Common myeloid progenitor, CD34-positive (primary cell): Measurements from ENCODE around the gene TFF2. TPM values are rescaled to one million over a fixed set of nuclear protein-coding genes. Genes with fewer than 3 reads are reported as not detected.

Source experiments
- CTCF ChIA-PET: fragments of 350-600 bp; sonication (Branson Sonifier 250); formaldehyde crosslinking; loops from one replicate; lab custom pipeline; 2021; ENCODE audit warnings: antibody characterized with exemption; lab: Charles Lee
- POLR2A ChIA-PET: fragments of 350-600 bp; sonication (Branson Sonifier 250); formaldehyde crosslinking; loops from one replicate; lab custom pipeline; 2021; ENCODE audit warnings: antibody characterized with exemption; lab: Charles Lee
- DNase-seq, 3 donors: peaks; one replicate each; pipeline versions ENCODE4 v3.0.0 to v3.0.0-alpha.2; 2013
- H3K27ac ChIP-seq, 2 experiments: 1 replicate in 1 of 2; 2 replicates in 1 of 2; pipeline ENCODE4 v1.7.0; 2013; ENCODE audit warnings: inconsistent platforms in 2 of 2, low read length in 2 of 2, mild to moderate bottlenecking in 2 of 2, low read depth in 1 of 2, moderate library complexity in 1 of 2; ENCODE audit not compliant: severe bottlenecking in 2 of 2, insufficient read depth in 1 of 2, poor library complexity in 1 of 2
- H3K27me3 ChIP-seq, 5 experiments: replicated peaks in 2 of 5; 1 replicate in 3 of 5; 2 replicates in 2 of 5; pipeline versions ENCODE4 v1.6.1 to v1.7.0; 2013; ENCODE audit warnings: low read length in 4 of 5, mild to moderate bottlenecking in 2 of 5, moderate library complexity in 2 of 5, inconsistent platforms in 1 of 5; ENCODE audit not compliant: insufficient read depth in 5 of 5, control insufficient read depth in 4 of 5
- H3K36me3 ChIP-seq, 4 experiments: 1 replicate in 2 of 4; 2 replicates in 2 of 4; pipeline versions ENCODE4 v1.6.1 to v1.7.0; 2013; ENCODE audit warnings: low read length in 3 of 4, control low read depth in 1 of 4, mild to moderate bottlenecking in 1 of 4; ENCODE audit not compliant: control insufficient read depth in 4 of 4, insufficient read depth in 4 of 4
- H3K4me1 ChIP-seq, 4 experiments: 1 replicate in 3 of 4; 2 replicates in 1 of 4; pipeline versions ENCODE4 v1.6.1 to v1.7.1; 2013; ENCODE audit warnings: low read length in 3 of 4, mild to moderate bottlenecking in 3 of 4, control low read depth in 1 of 4, inconsistent platforms in 1 of 4, moderate library complexity in 1 of 4; ENCODE audit not compliant: control insufficient read depth in 4 of 4, insufficient read depth in 4 of 4; ENCODE audit errors: control extremely low read depth in 1 of 4
- H3K4me3 ChIP-seq, 7 experiments: 1 replicate in 4 of 7; 2 replicates in 3 of 7; pipeline versions ENCODE4 v1.5.1 to v1.7.0; 2013; ENCODE audit warnings: mild to moderate bottlenecking in 7 of 7, low read length in 6 of 7, moderate library complexity in 6 of 7, inconsistent platforms in 2 of 7, low read depth in 2 of 7, control low read depth in 1 of 7; ENCODE audit not compliant: insufficient read depth in 4 of 7, control insufficient read depth in 1 of 7; ENCODE audit errors: extremely low read depth in 1 of 7
- H3K9me3 ChIP-seq, 5 experiments: 1 replicate in 4 of 5; 2 replicates in 1 of 5; pipeline versions ENCODE4 v1.6.1 to v1.7.1; 2013; ENCODE audit warnings: low read length in 4 of 5, mild to moderate bottlenecking in 2 of 5, inconsistent platforms in 1 of 5, low read depth in 1 of 5, moderate library complexity in 1 of 5; ENCODE audit not compliant: control insufficient read depth in 4 of 5, insufficient read depth in 2 of 5; ENCODE audit errors: control extremely low read depth in 1 of 5
- WGBS: methylation state at CpG from one replicate; pipeline ENCODE4 v1.1.5; 2013; ENCODE audit not compliant: insufficient coverage; 5-methylcytosine and 5-hydroxymethylcytosine counted together
- polyA plus RNA-seq: library from polyadenylated mRNA; unstranded; fragments of 120-200 nt; gene quantifications from one replicate; pipeline ENCODE4 v1.2.1, GENCODE V29; 2013

The TFF2 gene
- not detected for polyA plus RNA-seq

DNA sequence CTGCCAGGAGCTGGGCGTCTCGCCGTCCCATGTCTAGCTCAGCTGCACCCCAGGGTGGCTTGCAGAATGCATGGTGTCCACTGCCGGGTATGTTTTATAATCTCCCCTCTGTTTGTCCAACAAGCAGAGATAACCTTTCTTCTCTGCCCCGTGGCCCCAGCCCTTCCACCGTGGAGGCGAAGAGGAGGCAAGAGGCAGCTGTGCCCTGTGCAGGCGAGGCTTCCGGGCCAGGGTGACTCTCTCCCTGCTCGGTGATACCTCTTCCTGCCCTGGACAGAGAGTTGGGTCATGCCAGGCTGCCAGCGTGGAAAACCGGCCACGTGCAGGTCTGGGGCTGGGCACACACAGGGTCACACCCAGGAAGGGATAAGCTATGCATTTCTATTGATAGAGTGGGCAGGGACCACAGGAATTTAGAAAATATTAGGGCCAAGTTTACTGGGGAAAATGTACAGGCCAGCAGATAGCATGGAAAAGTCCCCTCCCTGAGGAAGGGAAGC, at the start of gene TFF2:
Gene TFF2 (minus strand): TSS at position 68 of the 500 bp plus-strand sequence. CDS start 37 bp downstream, at position 31.
- WGBS = 98% methylated on average over 9 of the region's 13 CpGs
- Histone ChIP-seq H3K36me3 (no peaks in the 10 kb centered on the region), H3K4me3 (no peak within 1 kb of the TSS), H3K27ac (no peak within 1 kb of the TSS), H3K9me3 (peaks cover 0 to 6% (median under 1%) of the 10 kb centered on the region in 5 experiments), H3K27me3 (peaks cover 0 to 2% (median 0%) of the 10 kb centered on the region in 5 experiments), H3K4me1 (no peaks in the 10 kb centered on the region)
- POLR2A ChIA-PET = no interaction called here
- no peak for DNase-seq
- CTCF ChIA-PET = no interaction called here

GRCh38 chr21:42400525-42400924, 49.7 kb upstream of the TFF2 start:
- Histone ChIP-seq H3K4me3 (no peak overlapping the region), H3K36me3 (no peaks in the 10 kb centered on the region), H3K4me1 (peaks cover 0 to 9% (median 4%) of the 10 kb centered on the region in 4 experiments), H3K27me3 (no peaks in the 10 kb centered on the region), H3K27ac (no peak overlapping the region), H3K9me3 (peaks cover 0 to 9% (median 0%) of the 10 kb centered on the region in 5 experiments)
- no peak for DNase-seq
- ChIA-PET POLR2A (no interaction called here), CTCF (interaction anchor here (0.9 to 1.0 kb wide), 2 partner anchors 23 to 63 kb away, joined by 3 read pairs; no protein-coding TSS in a partner anchor)
- WGBS = 100% methylated on average over 2 of the region's 4 CpGs

GRCh38 chr21:42398436-42399028, 47.7 kb upstream of the TFF2 start:
- CTCF ChIA-PET = interaction anchor here (1.5 to 2.6 kb wide), 4 partner anchors 11 to 61 kb away, joined by 3 to 11 read pairs (median 5); no protein-coding TSS in a partner anchor
- DNase-seq = peak in 1 of 3 donors; percentile 36
- H3K9me3 ChIP-seq = peaks cover 0 to 9% (median 0%) of the 10 kb centered on the region in 5 experiments
- WGBS = 94% methylated on average over 11 of the region's 12 CpGs
- H3K4me3 ChIP-seq = no peak overlapping the region
- H3K27ac ChIP-seq = no peak overlapping the region
- no peaks in the 10 kb centered on the region for H3K36me3 ChIP-seq
- no peaks in the 10 kb centered on the region for H3K27me3 ChIP-seq
- H3K4me1 ChIP-seq = peaks cover 0 to 2% (median 1%) of the 10 kb centered on the region in 4 experiments
- POLR2A ChIA-PET = no interaction called here

- Histone ChIP-seq H3K4me1 (peaks cover 0 to 5% (median 2%) of the 10 kb centered on the region in 4 experiments), H3K4me3 (no peak overlapping the region), H3K27ac (no peak overlapping the region), H3K27me3 (no peaks in the 10 kb centered on the region), H3K9me3 (peaks cover 0 to 9% (median 0%) of the 10 kb centered on the region in 5 experiments), H3K36me3 (no peaks in the 10 kb centered on the region)
- DNase-seq = no peak
- WGBS = 87% methylated on average over 13 of the region's 14 CpGs
- POLR2A ChIA-PET = no interaction called here
- CTCF ChIA-PET = interaction anchor here (1.5 to 2.6 kb wide), 3 partner anchors 17 to 60 kb away, joined by 3 to 11 read pairs (median 5); no protein-coding TSS in a partner anchor
Measured at GRCh38 chr21:42397746-42398394, 47.1 kb upstream of the TFF2 start.

DNA sequence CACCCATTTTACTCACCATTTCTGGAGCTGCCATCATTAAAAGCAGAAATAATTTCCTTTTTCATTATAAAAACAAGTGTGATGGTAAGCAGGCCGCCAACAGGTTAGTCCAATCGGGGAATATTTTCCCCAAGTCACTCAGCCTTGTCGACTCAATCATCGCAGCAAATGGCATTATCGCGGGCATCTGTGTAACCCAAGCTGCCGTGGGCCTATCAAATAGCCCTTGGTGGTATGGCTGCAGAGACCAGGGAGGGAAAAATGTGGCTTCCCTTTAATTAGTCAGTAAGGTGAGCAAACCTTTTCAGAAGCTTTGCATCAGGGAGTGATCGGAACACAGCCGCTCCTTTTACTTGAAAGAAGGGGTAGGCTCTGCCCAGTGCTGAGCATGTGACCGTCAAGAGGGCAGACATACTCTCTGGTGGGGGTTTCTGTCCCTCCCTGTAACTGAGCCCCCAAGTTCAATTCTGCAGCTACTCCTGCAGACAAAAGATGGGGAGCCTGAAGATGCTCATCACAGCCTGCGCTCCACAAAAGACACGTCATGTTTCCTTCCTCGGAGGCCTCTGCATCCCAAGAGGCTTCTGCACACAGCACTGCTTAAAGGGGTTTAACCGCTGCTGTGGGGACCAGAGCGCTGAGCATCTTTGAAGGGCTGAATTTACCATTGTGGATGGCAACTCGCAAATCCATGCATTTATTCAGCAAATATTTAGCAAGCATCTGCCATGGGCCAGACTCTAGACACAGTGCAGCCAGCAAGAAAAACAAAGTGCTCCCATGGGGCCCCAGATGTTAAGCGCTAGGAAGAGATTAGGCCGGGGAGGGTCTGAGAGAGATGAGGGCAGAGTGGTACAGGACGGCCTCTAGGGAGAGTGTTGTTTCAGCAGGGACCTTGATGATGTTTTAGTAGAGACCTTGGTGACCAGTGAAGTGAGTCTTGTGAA, 46.3 kb upstream of the TFF2 start:
- ChIA-PET POLR2A (no interaction called here), CTCF (interaction anchor here (2.6 kb wide), 1 partner anchor 59 kb away, joined by 11 read pairs; no protein-coding TSS in a partner anchor)
- Histone ChIP-seq H3K4me1 (peaks cover 0 to 7% (median 3%) of the 10 kb centered on the region in 4 experiments), H3K4me3 (no peak overlapping the region), H3K9me3 (peaks cover 0 to 7% (median 0%) of the 10 kb centered on the region in 5 experiments), H3K36me3 (no peaks in the 10 kb centered on the region), H3K27me3 (no peaks in the 10 kb centered on the region), H3K27ac (no peak overlapping the region)
- no peak for DNase-seq
- 96% methylated on average over 17 of the region's 19 CpGs for WGBS

DNA sequence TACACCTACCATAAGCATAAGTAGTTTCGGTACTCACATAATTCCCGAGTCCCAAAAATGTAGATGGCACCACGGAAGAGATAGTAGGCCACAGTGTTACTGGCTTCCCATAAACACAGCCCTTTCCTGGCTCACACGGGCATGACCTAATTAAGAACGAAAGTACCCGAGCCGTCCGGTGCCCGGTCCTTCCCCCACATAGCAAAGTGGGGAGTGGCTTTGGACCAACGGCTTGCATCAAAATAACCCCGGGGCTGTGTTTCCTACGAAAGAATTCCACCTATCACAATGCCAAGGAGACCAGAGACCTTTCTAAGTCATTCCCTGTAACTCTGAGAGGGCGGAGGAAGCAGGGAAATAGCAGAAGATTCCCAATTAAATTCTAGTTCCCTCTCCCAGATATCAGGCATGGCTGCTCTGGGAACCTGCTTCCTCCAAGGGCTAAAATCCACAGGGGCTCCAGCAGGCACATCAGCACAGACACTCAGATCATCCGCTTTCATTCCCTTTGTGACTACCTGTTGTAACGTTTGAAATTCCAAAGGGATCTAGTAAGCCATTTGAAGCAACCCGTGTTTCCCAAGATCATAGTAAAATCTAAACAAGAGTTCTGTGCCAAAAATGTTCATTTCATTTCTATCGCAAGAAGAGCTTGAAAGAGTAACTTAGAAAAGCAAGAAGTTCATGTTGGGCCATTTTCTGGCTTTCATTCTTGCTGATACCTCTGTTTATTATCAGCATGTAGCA, 45.3 kb upstream of the TFF2 start, which contains the start of gene TMPRSS3:
Gene TMPRSS3 (minus strand): TSS at position 148 of the 747 bp plus-strand sequence. CDS start 635 bp downstream, outside the sequence.
- ChIA-PET POLR2A (no interaction called here), CTCF (interaction anchor here (2.6 kb wide), 1 partner anchor 58 kb away, joined by 11 read pairs; no protein-coding TSS in a partner anchor)
- Histone ChIP-seq H3K27me3 (no peaks in the 10 kb centered on the region), H3K36me3 (no peaks in the 10 kb centered on the region), H3K4me3 (no peak within 1 kb of the TSS), H3K4me1 (peaks cover 0 to 7% (median 3%) of the 10 kb centered on the region in 4 experiments), H3K9me3 (no peaks in the 10 kb centered on the region), H3K27ac (no peak within 1 kb of the TSS)
- DNase-seq = no peak
- WGBS = 92% methylated on average over 12 of the region's 17 CpGs
